SHP77 (cell line): ENCODE measurements around the gene PHYH.
"Not testable (repeated sequence)": the region's sequence is repeated elsewhere in the genome, so short reads cannot be mapped to it uniquely, and the experiment has no call there.

Experiments used
- DNase-seq, 2 experiments: peaks; one replicate each; lab custom pipeline; 2025; lab: John Stamatoyannopoulos, UW

The PHYH gene

GRCh38 chr10:13299437-13300287 lies at the start of gene PHYH:
Gene PHYH (minus strand): TSS chr10:13300064. CDS start chr10:13300042, 22 bp downstream.
- peak; percentile 64 to 75 for DNase-seq

- DNase-seq = peak; percentile 66 to 86
These were observed 48.6 kb upstream of the PHYH start, which contains the start of gene SEPHS1 for GRCh38 chr10:13348216-13349017. Gene SEPHS1 (minus strand): TSS chr10:13348293. CDS start chr10:13344950, 3,343 bp downstream.

- DNase-seq = peak; percentile 62 to 72
These were observed 47.8 kb upstream of the PHYH start for GRCh38 chr10:13347500-13348156.

- DNase-seq = no peak
These were observed 47.2 kb upstream of the PHYH start for GRCh38 chr10:13347043-13347499.

- no peak for DNase-seq
These were observed 46.6 kb upstream of the PHYH start for GRCh38 chr10:13346283-13347042.

- DNase-seq = no peak
These were observed 40.9 kb upstream of the PHYH start for GRCh38 chr10:13340626-13341376.

GRCh38 chr10:13340068-13340467 lies 40.2 kb upstream of the PHYH start:
- DNase-seq = no peak

- no peak for DNase-seq
These were observed 38.7 kb upstream of the PHYH start for GRCh38 chr10:13338390-13339110.

GRCh38 chr10:13337827-13338196 lies 37.9 kb upstream of the PHYH start:
- DNase-seq = no peak

GRCh38 chr10:13337128-13337826 lies 37.4 kb upstream of the PHYH start:
- no peak for DNase-seq

- no peak for DNase-seq
These were observed 36.0 kb upstream of the PHYH start for GRCh38 chr10:13335881-13336280.

GRCh38 chr10:13334556-13334955 lies 34.7 kb upstream of the PHYH start:
- no peak for DNase-seq

GRCh38 chr10:13331646-13332045 lies 31.8 kb upstream of the PHYH start:
- DNase-seq = no peak

GRCh38 chr10:13330980-13331379 lies 31.1 kb upstream of the PHYH start:
- not testable (repeated sequence) for DNase-seq

GRCh38 chr10:13329565-13329964 lies 29.7 kb upstream of the PHYH start:
- DNase-seq = no peak

- no peak for DNase-seq
These were observed 28.7 kb upstream of the PHYH start for GRCh38 chr10:13328613-13329012.

- DNase-seq = no peak
These were observed 28.3 kb upstream of the PHYH start for GRCh38 chr10:13328126-13328525.

- DNase-seq = no peak
These were observed 27.7 kb upstream of the PHYH start for GRCh38 chr10:13327534-13327933.

- DNase-seq = no peak
These were observed 22.8 kb upstream of the PHYH start for GRCh38 chr10:13322615-13323148.
